Measurements from ENCODE around the gene PTH1R.

The PTH1R gene

DNA sequence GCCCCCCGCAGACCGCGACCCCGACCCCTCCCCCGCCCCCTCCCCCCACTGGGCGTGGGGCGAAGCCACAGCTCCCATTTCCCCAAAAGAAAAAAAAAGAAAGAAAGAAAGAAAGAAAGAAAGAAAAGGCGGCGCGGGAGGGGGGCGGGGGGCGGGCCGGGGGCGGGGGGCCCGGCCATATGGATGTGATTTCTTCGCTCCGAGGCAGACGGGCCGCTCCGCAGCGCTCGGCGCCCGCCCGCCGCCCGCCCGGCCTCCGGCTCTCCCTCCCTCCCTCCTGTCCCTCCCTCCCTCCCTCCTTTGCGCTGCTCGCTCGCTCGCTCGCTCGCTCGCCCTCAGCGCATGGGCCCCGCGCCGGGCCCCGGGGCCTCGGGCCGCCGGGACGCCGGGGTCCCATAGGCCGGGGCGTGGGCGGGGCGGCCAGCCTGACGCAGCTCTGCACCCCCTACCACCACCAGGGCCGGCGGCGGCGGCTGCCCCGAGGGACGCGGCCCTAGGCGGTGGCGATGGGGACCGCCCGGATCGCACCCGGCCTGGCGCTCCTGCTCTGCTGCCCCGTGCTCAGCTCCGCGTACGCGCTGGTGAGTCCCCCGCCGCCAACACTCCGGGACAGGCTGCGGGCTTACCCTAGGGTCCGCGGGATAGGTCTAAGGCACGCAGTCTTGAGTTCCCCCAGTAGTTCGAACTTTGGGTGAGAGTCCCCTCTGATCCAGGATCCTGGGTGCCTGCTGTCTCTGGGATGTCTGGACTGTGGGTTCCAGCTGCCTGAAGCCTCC lies 5.7 kb downstream of the PTH1R start:
- DNase-seq (ENCODE audit: low read depth in 1 of 2, low spot score in 1 of 2), result no peak
- H3K27ac ChIP-seq (replicated peaks), result no peak overlapping the region
- TF ChIP-seq GABPA (IDR thresholded peaks at IDR 0.05; ENCODE audit: low read depth), result no peak
- no peak for TF ChIP-seq CTCF (IDR thresholded peaks at IDR 0.05; ENCODE audit: insufficient read depth, low read length)
- TF ChIP-seq POLR2AphosphoS5 (IDR thresholded peaks at IDR 0.05; ENCODE audit: low read depth), result no peak
- TF ChIP-seq SPI1 (IDR thresholded peaks at IDR 0.05; ENCODE audit: borderline replicate concordance, low read depth), result no peak
- TF ChIP-seq, protein P1, sequence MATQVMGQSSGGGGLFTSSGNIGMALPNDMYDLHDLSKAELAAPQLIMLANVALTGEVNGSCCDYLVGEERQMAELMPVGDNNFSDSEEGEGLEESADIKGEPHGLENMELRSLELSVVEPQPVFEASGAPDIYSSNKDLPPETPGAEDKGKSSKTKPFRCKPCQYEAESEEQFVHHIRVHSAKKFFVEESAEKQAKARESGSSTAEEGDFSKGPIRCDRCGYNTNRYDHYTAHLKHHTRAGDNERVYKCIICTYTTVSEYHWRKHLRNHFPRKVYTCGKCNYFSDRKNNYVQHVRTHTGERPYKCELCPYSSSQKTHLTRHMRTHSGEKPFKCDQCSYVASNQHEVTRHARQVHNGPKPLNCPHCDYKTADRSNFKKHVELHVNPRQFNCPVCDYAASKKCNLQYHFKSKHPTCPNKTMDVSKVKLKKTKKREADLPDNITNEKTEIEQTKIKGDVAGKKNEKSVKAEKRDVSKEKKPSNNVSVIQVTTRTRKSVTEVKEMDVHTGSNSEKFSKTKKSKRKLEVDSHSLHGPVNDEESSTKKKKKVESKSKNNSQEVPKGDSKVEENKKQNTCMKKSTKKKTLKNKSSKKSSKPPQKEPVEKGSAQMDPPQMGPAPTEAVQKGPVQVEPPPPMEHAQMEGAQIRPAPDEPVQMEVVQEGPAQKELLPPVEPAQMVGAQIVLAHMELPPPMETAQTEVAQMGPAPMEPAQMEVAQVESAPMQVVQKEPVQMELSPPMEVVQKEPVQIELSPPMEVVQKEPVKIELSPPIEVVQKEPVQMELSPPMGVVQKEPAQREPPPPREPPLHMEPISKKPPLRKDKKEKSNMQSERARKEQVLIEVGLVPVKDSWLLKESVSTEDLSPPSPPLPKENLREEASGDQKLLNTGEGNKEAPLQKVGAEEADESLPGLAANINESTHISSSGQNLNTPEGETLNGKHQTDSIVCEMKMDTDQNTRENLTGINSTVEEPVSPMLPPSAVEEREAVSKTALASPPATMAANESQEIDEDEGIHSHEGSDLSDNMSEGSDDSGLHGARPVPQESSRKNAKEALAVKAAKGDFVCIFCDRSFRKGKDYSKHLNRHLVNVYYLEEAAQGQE (IDR thresholded peaks at IDR 0.05; ENCODE audit: insufficient replicate concordance, low read depth), result no peak
- H3K4me3 ChIP-seq (replicated peaks; ENCODE audit: insufficient read depth, low read length), result no peak overlapping the region
- peaks cover 46% of the 10 kb centered on the region for H3K27me3 ChIP-seq (ENCODE audit: insufficient read depth, poor library complexity, severe bottlenecking)

GRCh38 chr3:46883830-46884185 lies 6.3 kb downstream of the PTH1R start:
- no peak for DNase-seq (ENCODE audit: low read depth in 1 of 2, low spot score in 1 of 2)

GRCh38 chr3:46884427-46884826 lies 6.9 kb downstream of the PTH1R start:
- Histone ChIP-seq H3K27me3 (ENCODE audit: insufficient read depth, poor library complexity, severe bottlenecking) (peaks cover 48% of the 10 kb centered on the region), H3K27ac (replicated peaks) (no peak overlapping the region), H3K4me3 (replicated peaks; ENCODE audit: insufficient read depth, low read length) (no peak overlapping the region)
- no peak for DNase-seq (ENCODE audit: low read depth in 1 of 2, low spot score in 1 of 2)
- no peak for TF ChIP-seq GABPA (IDR thresholded peaks at IDR 0.05; ENCODE audit: low read depth)
- TF ChIP-seq, protein P1 (IDR thresholded peaks at IDR 0.05; ENCODE audit: insufficient replicate concordance, low read depth), result no peak
- TF ChIP-seq CTCF (IDR thresholded peaks at IDR 0.05; ENCODE audit: insufficient read depth, low read length), result no peak
- TF ChIP-seq POLR2AphosphoS5 (IDR thresholded peaks at IDR 0.05; ENCODE audit: low read depth), result no peak
- TF ChIP-seq SPI1 (IDR thresholded peaks at IDR 0.05; ENCODE audit: borderline replicate concordance, low read depth), result no peak

More at GRCh38 chr3:46883830-46884185, 6.3 kb downstream of the PTH1R start:
- Histone ChIP-seq H3K27me3 (ENCODE audit: insufficient read depth, poor library complexity, severe bottlenecking) (peaks cover 46% of the 10 kb centered on the region), H3K27ac (replicated peaks) (no peak overlapping the region), H3K4me3 (replicated peaks; ENCODE audit: insufficient read depth, low read length) (no peak overlapping the region)
- no peak for TF ChIP-seq CTCF (IDR thresholded peaks at IDR 0.05; ENCODE audit: insufficient read depth, low read length)
- TF ChIP-seq, protein P1 (IDR thresholded peaks at IDR 0.05; ENCODE audit: insufficient replicate concordance, low read depth), result no peak
- TF ChIP-seq POLR2AphosphoS5 (IDR thresholded peaks at IDR 0.05; ENCODE audit: low read depth), result no peak
- TF ChIP-seq GABPA (IDR thresholded peaks at IDR 0.05; ENCODE audit: low read depth), result no peak
- no peak for TF ChIP-seq SPI1 (IDR thresholded peaks at IDR 0.05; ENCODE audit: borderline replicate concordance, low read depth)
